ENCODE results near the gene C13orf46. TPM values are rescaled to one million over a fixed set of nuclear protein-coding genes. Genes with fewer than 3 reads are reported as not detected.

The C13orf46 gene
- total and polyA plus RNA-seq, 4 donors: 0.10 to 0.17 TPM; not detected in 2

GRCh38 chr13:113904411-113904810 is 69.5 kb downstream of the C13orf46 start:
- TF ChIP-seq FOXA1 (IDR thresholded peaks at IDR 0.05): no peak
- TF ChIP-seq EGR1 (IDR thresholded peaks at IDR 0.05; ENCODE audit: low read depth in 2 of 2): no peak
- no peak for TF ChIP-seq REST (IDR thresholded peaks at IDR 0.05)
- no peak for TF ChIP-seq NR2F2 (IDR thresholded peaks at IDR 0.05)
- no peak for TF ChIP-seq GABPA (IDR thresholded peaks at IDR 0.05 in 1 of 2, conservative IDR thresholded peaks at IDR 0.05 in 1 of 2)
- TF ChIP-seq ATF3 (IDR thresholded peaks at IDR 0.05): no peak
- TF ChIP-seq YY1 (IDR thresholded peaks at IDR 0.05): no peak
- TF ChIP-seq CTCF (IDR thresholded peaks at IDR 0.05; ENCODE audit: low read depth, low read length, missing input control): peak; percentile 62
- TF ChIP-seq FOXA2 (IDR thresholded peaks at IDR 0.05): no peak
- no peak for TF ChIP-seq MAX (IDR thresholded peaks at IDR 0.05)
- peak; percentile 69 to 89 for TF ChIP-seq RAD21 (IDR thresholded peaks at IDR 0.05)
- TF ChIP-seq JUND (IDR thresholded peaks at IDR 0.05): no peak
- TF ChIP-seq HNF4G (IDR thresholded peaks at IDR 0.05): no peak
- H3K27me3 ChIP-seq (ENCODE audit: control insufficient read depth in 4 of 4, insufficient read depth in 4 of 4, low read length in 3 of 4): peaks cover 0 to 8% (median 0%) of the 10 kb centered on the region in 4 donors
- no peak overlapping the region for H3K4me3 ChIP-seq (ENCODE audit: low read depth in 1 of 3, low read length in 3 of 3)
- no peak overlapping the region for H3K9ac ChIP-seq (ENCODE audit: low read depth in 1 of 2, low read length in 2 of 2)
- H3K27ac ChIP-seq (ENCODE audit: low read depth in 1 of 2, low read length in 2 of 2): no peak overlapping the region
- H3K36me3 ChIP-seq (ENCODE audit: control insufficient read depth in 4 of 4, insufficient read depth in 3 of 4, low read depth in 1 of 4, low read length in 3 of 4): peaks cover 0 to 1% (median 0%) of the 10 kb centered on the region in 4 donors
- WGBS: 40% methylated on average over 8 of the region's 8 CpGs
- peak; percentile 31 for DNase-seq (ENCODE audit: low spot score)
- H3K9me3 ChIP-seq (ENCODE audit: control insufficient read depth in 4 of 4, low read length in 3 of 4): no peaks in the 10 kb centered on the region
- H3K4me1 ChIP-seq (ENCODE audit: control insufficient read depth in 4 of 4, insufficient read depth in 4 of 4, low read length in 3 of 4): no peaks in the 10 kb centered on the region

GRCh38 chr13:113903912-113904311 is 70.0 kb downstream of the C13orf46 start:
- no peaks in the 10 kb centered on the region for H3K4me1 ChIP-seq (ENCODE audit: control insufficient read depth in 4 of 4, insufficient read depth in 4 of 4, low read length in 3 of 4)
- 89% methylated on average over 9 of the region's 9 CpGs for WGBS
- peaks cover 0 to 1% (median 0%) of the 10 kb centered on the region in 4 donors for H3K36me3 ChIP-seq (ENCODE audit: control insufficient read depth in 4 of 4, insufficient read depth in 3 of 4, low read depth in 1 of 4, low read length in 3 of 4)
- H3K27ac ChIP-seq (ENCODE audit: low read depth in 1 of 2, low read length in 2 of 2): no peak overlapping the region
- TF ChIP-seq NR2F2 (IDR thresholded peaks at IDR 0.05) (no peak), GABPA (IDR thresholded peaks at IDR 0.05 in 1 of 2, conservative IDR thresholded peaks at IDR 0.05 in 1 of 2) (no peak), CTCF (IDR thresholded peaks at IDR 0.05; ENCODE audit: low read depth, low read length, missing input control) (no peak)
- DNase-seq (ENCODE audit: low spot score): peak; percentile 21
- no peak overlapping the region for H3K9ac ChIP-seq (ENCODE audit: low read depth in 1 of 2, low read length in 2 of 2)
- H3K27me3 ChIP-seq (ENCODE audit: control insufficient read depth in 4 of 4, insufficient read depth in 4 of 4, low read length in 3 of 4): peaks cover 0 to 8% (median 0%) of the 10 kb centered on the region in 4 donors
- H3K4me3 ChIP-seq (ENCODE audit: low read depth in 1 of 3, low read length in 3 of 3): no peak overlapping the region
- H3K9me3 ChIP-seq (ENCODE audit: control insufficient read depth in 4 of 4, low read length in 3 of 4): no peaks in the 10 kb centered on the region

Other genes starting within 250 kb of the C13orf46 start
- 1 to 10 TPM in 1 of 2 donors, under 1 TPM in 1; 0.37 to 3.3 TPM for gene TMEM255B, start 214.8 kb downstream of the C13orf46 start, total RNA-seq
- 1 to 10 TPM; 3.7 to 8.6 TPM for gene TMEM255B, start 214.8 kb downstream of the C13orf46 start, polyA plus RNA-seq
- 10 to 100 TPM in 1 of 2 donors, 1 to 10 TPM in 1; 3.2 to 15.1 TPM for gene GAS6, start 110.0 kb downstream of the C13orf46 start, total RNA-seq
- 10 to 100 TPM in 1 of 2 donors, 1 to 10 TPM in 1; 2.5 to 30.2 TPM for gene GAS6, start 110.0 kb downstream of the C13orf46 start, polyA plus RNA-seq
- 1 to 10 TPM; 5.8 to 5.9 TPM for gene RASA3, start 158.5 kb upstream of the C13orf46 start, total RNA-seq
- gene RASA3, start 158.5 kb upstream of the C13orf46 start, polyA plus RNA-seq: 1 to 10 TPM in 1 of 2 donors, under 1 TPM in 1; 0.64 to 1.8 TPM
- not detected for gene CFAP97D2, start 205.2 kb upstream of the C13orf46 start, total RNA-seq
- not detected for gene CFAP97D2, start 205.2 kb upstream of the C13orf46 start, polyA plus RNA-seq